Heart left ventricle (tissue), 16 donors: Measurements from ENCODE around the gene IFRD1. TPM values are rescaled to one million over a fixed set of nuclear protein-coding genes. Genes with fewer than 3 reads are reported as not detected.
"Not testable (repeated sequence)": the region's sequence is repeated elsewhere in the genome, so short reads cannot be mapped to it uniquely, and the experiment has no call there.

ENCODE experiments used
- ATAC-seq, 4 donors: fragments of 200-7000 bp; cut with Tn5 transposase; one replicate each; pipeline ENCODE4 v1.9.1; 2020 to 2022; ENCODE audit warnings: moderate library complexity in 4 of 4, mild to moderate bottlenecking in 3 of 4, moderate number of reproducible peaks in 1 of 4
- DNase-seq, 5 donors: peaks; one replicate each; pipeline ENCODE4 v3.0.0-alpha.2; 2020
- H3K27ac ChIP-seq, 12 donors: fragments of 200-600 bp; sonication (generic) in 4 of 12; one replicate each; pipeline versions ENCODE4 v1.5.0 to v1.8.0; 2016 to 2022; ENCODE audit warnings: mild to moderate bottlenecking in 2 of 12
- H3K27me3 ChIP-seq, 9 donors: fragments of 200-600 bp; sonication (generic) in 2 of 9; one replicate each; pipeline versions ENCODE4 v1.5.1 to v1.8.0; 2016 to 2022; ENCODE audit warnings: mild to moderate bottlenecking in 3 of 9
- H3K36me3 ChIP-seq, 9 donors: fragments of 200-600 bp; sonication (generic) in 2 of 9; one replicate each; pipeline versions ENCODE4 v1.5.0 to v1.8.0; 2018 to 2022; ENCODE audit warnings: mild to moderate bottlenecking in 2 of 9
- H3K4me1 ChIP-seq, 12 donors: fragments of 200-600 bp; sonication (generic) in 4 of 12; one replicate each; pipeline versions ENCODE4 v1.5.0 to v1.8.0; 2016 to 2022; ENCODE audit warnings: mild to moderate bottlenecking in 3 of 12
- H3K4me3 ChIP-seq, 12 donors: fragments of 200-600 bp; sonication (generic) in 4 of 12; one replicate each; pipeline versions ENCODE4 v1.5.0 to v1.8.0; 2017 to 2022; ENCODE audit warnings: mild to moderate bottlenecking in 9 of 12, moderate library complexity in 4 of 12
- H3K9me3 ChIP-seq, 12 donors: fragments of 200-600 bp; sonication (generic) in 4 of 12; one replicate each; pipeline versions ENCODE4 v1.5.0 to v1.8.0; 2016 to 2022; ENCODE audit warnings: mild to moderate bottlenecking in 1 of 12
- CTCF ChIP-seq, 12 donors: fragments of 200-600 bp; sonication (generic) in 4 of 12; IDR thresholded peaks; one replicate each; pipeline versions ENCODE4 v1.5.0 to v1.8.0; 2018 to 2022; ENCODE audit warnings: antibody characterized with exemption in 12 of 12, mild to moderate bottlenecking in 5 of 12
- POLR2A ChIP-seq, 2 donors: fragments of 450-650 bp; IDR thresholded peaks; one replicate each; pipeline ENCODE4 v1.6.1; 2017; ENCODE audit warnings: antibody characterized with exemption in 2 of 2, mild to moderate bottlenecking in 2 of 2, moderate library complexity in 2 of 2
- WGBS, 4 donors: extraction: QIAGEN DNeasy Blood & Tissue Kit in 2 of 4; methylation state at CpG; one replicate each; pipeline versions ENCODE4 v1.1.5 to v1.1.7; 2013 to 2018; 5-methylcytosine and 5-hydroxymethylcytosine counted together
- intact Hi-C, 10 donors: fragments of 100-400 bp; cut with DNase I; formaldehyde crosslinking; loops; one replicate each; pipeline versions ENCODE4 v1.11.1 to v1.14.2; 2022
- polyA plus RNA-seq, 2 donors: library from polyadenylated mRNA; stranded (reverse); fragments of 200-250 nt; gene quantifications; one replicate each; pipeline ENCODE4 v1.2.3, GENCODE V29; 2013
- total RNA-seq, 9 donors: library from RNA; depleted of rRNA in 2 of 9; stranded (reverse); fragments of >200 nt in 2 of 9; fragmentation: NEBNext Ultra II Directional in 3 of 9; extraction: Animal tissue kit (Norgen Biotek cat#: 25700) in 3 of 9; gene quantifications; one replicate each; pipeline versions ENCODE4 v1.1.0 to v1.2.4, GENCODE V29; 2016 to 2023
- donor health status: ischemic (EF 13 %, LVEDD 7.1; RV severe dilation, severe dysfunction).
- donor health status: healthy with polysubstance abuse.
- donor health status: DM: no; HTN: yes; CAD: no.
- donor health status: DM: no; HTN: no; CAD: no.
- donor health status: ischemic (EF 25% LVEDD 6.9; RV normal size, moderate dysfunction).
- donor health status: ischemic (EF 25% LVEDD 5.7; RV mildly dilated, moderate dysfunction).
- donor health status: healthy.
- donor health status: DM: yes; HTN: yes; CAD: no.
- donor health status: ischemic (EF 35%, LVEDD 5.7; RV mildly dilated, moderate dysfunction).
- donor health status: nonischemic (EF 11% LVEDD 7.7; RV severe dilation, severe dysfunction).
- donor health status: DM: yes; HTN: yes; CAD: no.
- donor health status: PGD.
- donor health status: ischemic (EF 29% LVEDD 5.4; RV normal size, mild dysfunction).
- donor health status: nonischemic (EF 23%, LVEDD 6.1; RV moderate dilation, normal function).

IFRD1 gene
- total and polyA plus RNA-seq, 11 donors, result 11.3 to 74.7 (median 28.1) TPM

GRCh38 chr7:112453505-112454171, 3.4 kb downstream of the IFRD1 start:
- Histone ChIP-seq H3K9me3 (no peaks in the 10 kb centered on the region), H3K27me3 (no peaks in the 10 kb centered on the region), H3K4me3 (peak overlapping the region in 10 of 12 donors; percentile 13 to 99 (median 84)), H3K4me1 (peaks cover 4 to 49% (median 30%) of the 10 kb centered on the region in 12 donors), H3K36me3 (peaks cover 0 to 37% (median 32%) of the 10 kb centered on the region in 9 donors), H3K27ac (peak overlapping the region in 11 of 12 donors; percentile 48 to 100 (median 97))
- intact Hi-C loops, result loop anchor here in 1 of 10 donors (5.0 kb wide), 1 partner anchor 246 kb away; the partner anchor contains the start of genes DOCK4 and ZNF277
- no peak for ATAC-seq
- DNase-seq, result no peak
- no peak for TF ChIP-seq CTCF (IDR thresholded peaks at IDR 0.05)
- no peak for TF ChIP-seq POLR2A (IDR thresholded peaks at IDR 0.05)
- WGBS, 4 donors, result 10 to 25% (median 11%) methylated on average over 7 of the region's 7 CpGs

GRCh38 chr7:112454191-112454590, 3.9 kb downstream of the IFRD1 start:
- H3K27ac ChIP-seq, result peak overlapping the region in 11 of 12 donors; percentile 48 to 100 (median 97)
- intact Hi-C loops, result loop anchor here in 1 of 10 donors (5.0 kb wide), 1 partner anchor 247 kb away; the partner anchor contains the start of genes DOCK4 and ZNF277
- H3K27me3 ChIP-seq, DNase-seq, ATAC-seq, H3K9me3 ChIP-seq: not testable (repeated sequence)
- H3K36me3 ChIP-seq, result peaks cover 0 to 42% (median 38%) of the 10 kb centered on the region in 9 donors
- H3K4me3 ChIP-seq, result peak overlapping the region in 9 of 12 donors; percentile 13 to 99 (median 85)
- 49 to 74% (median 66%) methylated on average over 6 of the region's 6 CpGs for WGBS, 4 donors
- H3K4me1 ChIP-seq, result peaks cover 4 to 49% (median 29%) of the 10 kb centered on the region in 12 donors

- Histone ChIP-seq H3K27me3 (no peaks in the 10 kb centered on the region), H3K9me3 (no peaks in the 10 kb centered on the region), H3K27ac (no peak overlapping the region), H3K4me1 (peaks cover 3 to 38% (median 20%) of the 10 kb centered on the region in 12 donors), H3K4me3 (no peak overlapping the region), H3K36me3 (peaks cover 0 to 96% (median 92%) of the 10 kb centered on the region in 9 donors)
- WGBS, 4 donors, result 58 to 81% (median 71%) methylated on average over 1 of the region's 1 CpG
- intact Hi-C loops, result no loop called here
- ATAC-seq (no peak), DNase-seq (no peak)
- TF ChIP-seq CTCF (IDR thresholded peaks at IDR 0.05) (no peak), POLR2A (IDR thresholded peaks at IDR 0.05) (no peak)
Observed at GRCh38 chr7:112459645-112460044, 9.4 kb downstream of the IFRD1 start.

- Histone ChIP-seq H3K27ac (peak overlapping the region in 11 of 12 donors; percentile 6 to 67 (median 18)), H3K36me3 (peaks cover 0 to 100% (median 96%) of the 10 kb centered on the region in 9 donors), H3K4me3 (no peak overlapping the region), H3K4me1 (peaks cover 3 to 43% (median 18%) of the 10 kb centered on the region in 12 donors), H3K27me3 (no peaks in the 10 kb centered on the region), H3K9me3 (no peaks in the 10 kb centered on the region)
- DNase-seq, result peak in 3 of 5 donors; percentile 35 to 47 (median 46)
- peak; percentile 73 to 95 (median 86) for ATAC-seq
- no peak for TF ChIP-seq POLR2A (IDR thresholded peaks at IDR 0.05)
- TF ChIP-seq CTCF (IDR thresholded peaks at IDR 0.05), result no peak
- intact Hi-C loops, result no loop called here
Observed at GRCh38 chr7:112462236-112462635, 12.0 kb downstream of the IFRD1 start.
